ENCODE data around the gene ANP32B. TPM values are rescaled to one million over a fixed set of nuclear protein-coding genes. Genes with fewer than 3 reads are reported as not detected.

The ANP32B gene
- total RNA-seq, 1 donor: 12.7 TPM

GRCh38 chr9:98031935-98032334, 48.8 kb downstream of the ANP32B start:
- Histone ChIP-seq H3K79me2 (ENCODE audit: insufficient read depth, low read length) (no peaks in the 10 kb centered on the region), H3K4me1 (ENCODE audit: insufficient read depth, low read length) (peaks cover 25% of the 10 kb centered on the region), H3K27me3 (ENCODE audit: insufficient read depth, low read length) (no peaks in the 10 kb centered on the region), H4K20me1 (ENCODE audit: insufficient read depth, low read length) (no peaks in the 10 kb centered on the region), H3K36me3 (ENCODE audit: insufficient read depth, low read length) (no peaks in the 10 kb centered on the region), H3K4me2 (ENCODE audit: insufficient read depth, low read length) (no peak overlapping the region), H3K27ac (ENCODE audit: low read depth, low read length) (peak overlapping the region; percentile 53), H3K9me3 (ENCODE audit: low read depth, low read length) (no peaks in the 10 kb centered on the region), H2AFZ (ENCODE audit: low read length) (peak overlapping the region; percentile 38), H3K4me3 (ENCODE audit: insufficient read depth, low read length) (no peak overlapping the region)
- TF ChIP-seq CTCF (IDR thresholded peaks at IDR 0.05; ENCODE audit: extremely low read depth, low read depth, low read length): no peak
- DNase-seq (ENCODE audit: insufficient read length, low spot score, missing footprints): no peak

- H3K9me3 ChIP-seq (ENCODE audit: low read depth, low read length): no peaks in the 10 kb centered on the region
- TF ChIP-seq CTCF (IDR thresholded peaks at IDR 0.05; ENCODE audit: extremely low read depth, low read depth, low read length): peak; percentile 90
- no peaks in the 10 kb centered on the region for H3K27me3 ChIP-seq (ENCODE audit: insufficient read depth, low read length)
- H3K79me2 ChIP-seq (ENCODE audit: insufficient read depth, low read length): no peaks in the 10 kb centered on the region
- H2AFZ ChIP-seq (ENCODE audit: low read length): peak overlapping the region; percentile 45
- H3K36me3 ChIP-seq (ENCODE audit: insufficient read depth, low read length): no peaks in the 10 kb centered on the region
- H3K4me2 ChIP-seq (ENCODE audit: insufficient read depth, low read length): peak overlapping the region; percentile 50
- no peaks in the 10 kb centered on the region for H4K20me1 ChIP-seq (ENCODE audit: insufficient read depth, low read length)
- DNase-seq (ENCODE audit: insufficient read length, low spot score, missing footprints): peak; percentile 45
- H3K4me3 ChIP-seq (ENCODE audit: insufficient read depth, low read length): no peak overlapping the region
- peak overlapping the region; percentile 79 for H3K27ac ChIP-seq (ENCODE audit: low read depth, low read length)
- H3K4me1 ChIP-seq (ENCODE audit: insufficient read depth, low read length): peaks cover 37% of the 10 kb centered on the region
Measured at GRCh38 chr9:98034593-98035546, 51.7 kb downstream of the ANP32B start.

- H3K36me3 ChIP-seq (ENCODE audit: insufficient read depth, low read length): no peaks in the 10 kb centered on the region
- TF ChIP-seq CTCF (IDR thresholded peaks at IDR 0.05; ENCODE audit: extremely low read depth, low read depth, low read length): no peak
- DNase-seq (ENCODE audit: insufficient read length, low spot score, missing footprints): no peak
- H3K27me3 ChIP-seq (ENCODE audit: insufficient read depth, low read length): no peaks in the 10 kb centered on the region
- no peaks in the 10 kb centered on the region for H3K79me2 ChIP-seq (ENCODE audit: insufficient read depth, low read length)
- H3K4me3 ChIP-seq (ENCODE audit: insufficient read depth, low read length): no peak overlapping the region
- H2AFZ ChIP-seq (ENCODE audit: low read length): no peak overlapping the region
- no peak overlapping the region for H3K4me2 ChIP-seq (ENCODE audit: insufficient read depth, low read length)
- no peaks in the 10 kb centered on the region for H4K20me1 ChIP-seq (ENCODE audit: insufficient read depth, low read length)
- no peak overlapping the region for H3K27ac ChIP-seq (ENCODE audit: low read depth, low read length)
- H3K4me1 ChIP-seq (ENCODE audit: insufficient read depth, low read length): peaks cover 28% of the 10 kb centered on the region
- H3K9me3 ChIP-seq (ENCODE audit: low read depth, low read length): no peaks in the 10 kb centered on the region
Measured at GRCh38 chr9:98037357-98037756, 54.2 kb downstream of the ANP32B start.

- no peak for TF ChIP-seq CTCF (IDR thresholded peaks at IDR 0.05; ENCODE audit: extremely low read depth, low read depth, low read length)
- H3K4me2 ChIP-seq (ENCODE audit: insufficient read depth, low read length): no peak overlapping the region
- H3K36me3 ChIP-seq (ENCODE audit: insufficient read depth, low read length): no peaks in the 10 kb centered on the region
- H3K79me2 ChIP-seq (ENCODE audit: insufficient read depth, low read length): no peaks in the 10 kb centered on the region
- no peaks in the 10 kb centered on the region for H4K20me1 ChIP-seq (ENCODE audit: insufficient read depth, low read length)
- H3K27ac ChIP-seq (ENCODE audit: low read depth, low read length): no peak overlapping the region
- H2AFZ ChIP-seq (ENCODE audit: low read length): peak overlapping the region; percentile 48
- no peaks in the 10 kb centered on the region for H3K27me3 ChIP-seq (ENCODE audit: insufficient read depth, low read length)
- no peak for DNase-seq (ENCODE audit: insufficient read length, low spot score, missing footprints)
- no peak overlapping the region for H3K4me3 ChIP-seq (ENCODE audit: insufficient read depth, low read length)
- H3K4me1 ChIP-seq (ENCODE audit: insufficient read depth, low read length): peaks cover 24% of the 10 kb centered on the region
- H3K9me3 ChIP-seq (ENCODE audit: low read depth, low read length): no peaks in the 10 kb centered on the region
Measured at GRCh38 chr9:98038958-98039357, 55.8 kb downstream of the ANP32B start.
